Measurements from ENCODE around the gene ARHGAP12. TPM values are rescaled to one million over a fixed set of nuclear protein-coding genes. Genes with fewer than 3 reads are reported as not detected.

Gene ARHGAP12
- total RNA-seq, 2 experiments from 2014 or later: 40.3 to 41.1 TPM

- Histone ChIP-seq H3K27me3 (ENCODE audit: control insufficient read depth in 1 of 2, insufficient read depth in 2 of 2, low read length in 2 of 2) (no peaks in the 10 kb centered on the region), H3K4me1 (ENCODE audit: insufficient read depth, low read length) (no peaks in the 10 kb centered on the region), H3K27ac (ENCODE audit: low read depth in 1 of 2, low read length in 2 of 2) (no peak overlapping the region), H3K9me3 (ENCODE audit: control insufficient read depth in 1 of 2, insufficient read depth in 1 of 2, low read length in 2 of 2) (no peaks in the 10 kb centered on the region), H3K36me3 (ENCODE audit: insufficient read depth, low read length) (peaks cover 12% of the 10 kb centered on the region), H3K4me3 (ENCODE audit: low read length) (no peak overlapping the region)
- H3K4me3 Mint-ChIP-seq: no peak overlapping the region
- no peak for ATAC-seq (ENCODE audit: poor library complexity)
- intact Hi-C loops (cut with DNase I, micrococcal nuclease): no loop called here
- H3K27me3 Mint-ChIP-seq: no peaks in the 10 kb centered on the region
- no peak for DNase-seq
- H3K9me3 Mint-ChIP-seq: no peaks in the 10 kb centered on the region
- no peak overlapping the region for H3K27ac Mint-ChIP-seq
- peaks cover 56% of the 10 kb centered on the region for H3K36me3 Mint-ChIP-seq (ENCODE audit: low read depth)
- CTCF ChIA-PET: no interaction called here
- POLR2A ChIA-PET: interaction anchor here (1.3 kb wide), 1 partner anchor 16 kb away, joined by 3 read pairs; no protein-coding TSS in a partner anchor
- no peaks in the 10 kb centered on the region for H3K4me1 Mint-ChIP-seq (ENCODE audit: low read depth)
- TF ChIP-seq CTCF (IDR thresholded peaks at IDR 0.05): no peak
Measured at GRCh38 chr10:31816318-31816717, 112.3 kb downstream of the ARHGAP12 start.

- peak; percentile 73 for TF ChIP-seq CTCF (IDR thresholded peaks at IDR 0.05)
- H3K36me3 ChIP-seq (ENCODE audit: insufficient read depth, low read length): peaks cover 14% of the 10 kb centered on the region
- no peak overlapping the region for H3K27ac ChIP-seq (ENCODE audit: low read depth in 1 of 2, low read length in 2 of 2)
- DNase-seq (peak in 4 of 14 experiments; percentile 3 to 75 (median 70)), ATAC-seq (ENCODE audit: poor library complexity) (peak; percentile 68)
- Mint-ChIP-seq H3K36me3 (ENCODE audit: low read depth) (peaks cover 59% of the 10 kb centered on the region), H3K9me3 (no peaks in the 10 kb centered on the region), H3K4me3 (no peak overlapping the region), H3K27ac (peak overlapping the region; percentile 50), H3K27me3 (no peaks in the 10 kb centered on the region), H3K4me1 (ENCODE audit: low read depth) (peaks cover 14% of the 10 kb centered on the region)
- intact Hi-C loops (cut with DNase I, micrococcal nuclease): loop anchor here (1.0 to 5.0 kb wide), 5 partner anchors 486 to 1084 kb away; no protein-coding TSS in a partner anchor
- H3K4me1 ChIP-seq (ENCODE audit: insufficient read depth, low read length): peaks cover 3% of the 10 kb centered on the region
- H3K9me3 ChIP-seq (ENCODE audit: control insufficient read depth in 1 of 2, insufficient read depth in 1 of 2, low read length in 2 of 2): no peaks in the 10 kb centered on the region
- H3K27me3 ChIP-seq (ENCODE audit: control insufficient read depth in 1 of 2, insufficient read depth in 2 of 2, low read length in 2 of 2): no peaks in the 10 kb centered on the region
- H3K4me3 ChIP-seq (ENCODE audit: low read length): no peak overlapping the region
- ChIA-PET POLR2A (interaction anchor here (0.7 to 1.2 kb wide), 3 partner anchors 29 to 1024 kb away, joined by 3 to 5 read pairs (median 4); no protein-coding TSS in a partner anchor), CTCF (interaction anchor here (0.7 to 1.8 kb wide), 8 partner anchors 11 to 1169 kb away, joined by 3 to 9 read pairs (median 4); partner anchors contain the start of gene ZNF438)
Measured at GRCh38 chr10:31808258-31809218, 120.1 kb downstream of the ARHGAP12 start.

- no peak overlapping the region for H3K4me3 ChIP-seq (ENCODE audit: low read length)
- ChIA-PET POLR2A (no interaction called here), CTCF (interaction anchor here (0.6 to 0.7 kb wide), 2 partner anchors 34 to 228 kb away, joined by 3 to 4 read pairs; no protein-coding TSS in a partner anchor)
- no peaks in the 10 kb centered on the region for H3K27me3 ChIP-seq (ENCODE audit: control insufficient read depth in 1 of 2, insufficient read depth in 2 of 2, low read length in 2 of 2)
- peaks cover 13% of the 10 kb centered on the region for H3K4me1 Mint-ChIP-seq (ENCODE audit: low read depth)
- no peak overlapping the region for H3K27ac ChIP-seq (ENCODE audit: low read depth in 1 of 2, low read length in 2 of 2)
- no peak overlapping the region for H3K27ac Mint-ChIP-seq
- DNase-seq (no peak), ATAC-seq (ENCODE audit: poor library complexity) (no peak)
- no peak overlapping the region for H3K4me3 Mint-ChIP-seq
- H3K27me3 Mint-ChIP-seq: no peaks in the 10 kb centered on the region
- peaks cover 49% of the 10 kb centered on the region for H3K36me3 Mint-ChIP-seq (ENCODE audit: low read depth)
- intact Hi-C loops (cut with DNase I, micrococcal nuclease): no loop called here
- H3K36me3 ChIP-seq (ENCODE audit: insufficient read depth, low read length): peaks cover 14% of the 10 kb centered on the region
- no peaks in the 10 kb centered on the region for H3K9me3 Mint-ChIP-seq
- peaks cover 3% of the 10 kb centered on the region for H3K4me1 ChIP-seq (ENCODE audit: insufficient read depth, low read length)
- TF ChIP-seq CTCF (IDR thresholded peaks at IDR 0.05): no peak
- no peaks in the 10 kb centered on the region for H3K9me3 ChIP-seq (ENCODE audit: control insufficient read depth in 1 of 2, insufficient read depth in 1 of 2, low read length in 2 of 2)
Measured at GRCh38 chr10:31804352-31804810, 124.2 kb downstream of the ARHGAP12 start.
